GM12878 (cell line): ENCODE measurements around the gene MMEL1. TPM values are rescaled to one million over a fixed set of nuclear protein-coding genes. Genes with fewer than 3 reads are reported as not detected.

Experiments used
- ATAC-seq: fragments of 200-7000 bp; cut with Tn5 transposase; 3 replicates; pipeline ENCODE4 v1.9.1; 2020; ENCODE audit warnings: mild to moderate bottlenecking, moderate library complexity
- BruUV-seq: library from RNA; stranded (reverse); fragments of 400-500 nt; replicated peaks from 2 replicates; lab custom pipeline; 2021; lab: Mats Ljungman, UMichigan
- CTCF ChIA-PET: fragments of 300-600 bp; sonication (Branson Sonifier 250); formaldehyde crosslinking; extraction: SDS; loops from one replicate; lab custom pipeline; 2021; ENCODE audit warnings: inconsistent platforms; lab: Yijun Ruan, JAX
- POLR2A ChIA-PET: fragments of 350-600 bp; formaldehyde crosslinking; extraction: SDS; loops from one replicate; lab custom pipeline; 2021; ENCODE audit warnings: inconsistent platforms; lab: Charles Lee
- RAD21 ChIA-PET: fragments of 300-600 bp; sonication (Branson Sonifier 250); formaldehyde crosslinking; loops from one replicate; lab custom pipeline; 2023; ENCODE audit warnings: antibody characterized with exemption; ENCODE audit not compliant: unreplicated experiment; lab: Charles Lee
- SMC1A ChIA-PET: fragments of 300-600 bp; sonication (Branson Sonifier 250); formaldehyde crosslinking; loops from one replicate; lab custom pipeline; 2023; ENCODE audit not compliant: unreplicated experiment, uncharacterized antibody; lab: Charles Lee
- DNase-seq: peaks from one replicate; pipeline ENCODE4 v3.0.0-alpha.2; 2011; ENCODE audit warnings: low read depth, low spot score
- FAIRE-seq: peaks from 3 replicates; lab custom pipeline; 2011; peaks lifted over from hg19 to GRCh38; lab: Jason Lieb, UNC
- H2AFZ ChIP-seq: 2 replicates; pipeline ENCODE4 v1.6.0; 2011; ENCODE audit warnings: low read depth, low read length, control low read depth; ENCODE audit not compliant: control insufficient read depth
- H3K27ac ChIP-seq: 2 replicates; pipeline ENCODE4 v1.5.1; 2011; ENCODE audit warnings: control low read depth; ENCODE audit not compliant: control insufficient read depth, insufficient read depth
- H3K27me3 ChIP-seq, 2 experiments: replicated peaks in 1 of 2; 2 replicates each; pipeline versions ENCODE4 v1.6.0 to v1.6.1; 2011; ENCODE audit warnings: low read length in 1 of 2; ENCODE audit not compliant: control insufficient read depth in 2 of 2, insufficient read depth in 2 of 2
- H3K36me3 ChIP-seq, 2 experiments: 2 replicates each; pipeline ENCODE4 v1.5.1; 2011; ENCODE audit warnings: low read length in 1 of 2; ENCODE audit not compliant: control insufficient read depth in 2 of 2, insufficient read depth in 2 of 2
- H3K4me1 ChIP-seq: 2 replicates; pipeline ENCODE4 v1.6.1; 2011; ENCODE audit warnings: mild to moderate bottlenecking, low read length, moderate library complexity, mixed read lengths; ENCODE audit not compliant: control insufficient read depth, insufficient read depth
- H3K4me2 ChIP-seq: 2 replicates; pipeline ENCODE4 v1.6.0; 2011; ENCODE audit warnings: control low read depth; ENCODE audit not compliant: control insufficient read depth, insufficient read depth
- H3K4me3 ChIP-seq: fragments of 200-600 bp; sonication (generic); 2 replicates; pipeline ENCODE4 v1.5.1; 2016
- H3K79me2 ChIP-seq: 2 replicates; pipeline ENCODE4 v1.6.0; 2011; ENCODE audit warnings: low read length; ENCODE audit not compliant: control insufficient read depth, insufficient read depth
- H3K9ac ChIP-seq: 2 replicates; pipeline ENCODE4 v1.8.0; 2011; ENCODE audit warnings: low read length, control low read depth, mixed read lengths; ENCODE audit not compliant: control insufficient read depth, insufficient read depth
- H3K9me3 ChIP-seq: replicated peaks from 3 replicates; pipeline ENCODE4 v1.5.1; 2011; ENCODE audit warnings: mild to moderate bottlenecking, low read length; ENCODE audit not compliant: control insufficient read depth, insufficient read depth
- H4K20me1 ChIP-seq: 2 replicates; pipeline ENCODE4 v1.6.0; 2011; ENCODE audit not compliant: control insufficient read depth, insufficient read depth
- ATF3 ChIP-seq: IDR thresholded peaks from 2 replicates; pipeline ENCODE4 v1.6.1; 2011; ENCODE audit warnings: low read depth, mild to moderate bottlenecking, low read length, moderate library complexity, borderline replicate concordance; ENCODE audit errors: extremely low read depth
- BRCA1 ChIP-seq: IDR thresholded peaks from 2 replicates; pipeline ENCODE4 v1.6.1; 2011; ENCODE audit warnings: low read depth, low read length, improper control_type of control experiment
- CHD1 ChIP-seq: IDR thresholded peaks from 2 replicates; pipeline ENCODE4 v1.6.1; 2012; ENCODE audit warnings: low read depth, low read length, improper control_type of control experiment
- FOXK2 ChIP-seq: fragments of 450-650 bp; IDR thresholded peaks from 2 replicates; pipeline ENCODE4 v1.6.1; 2017; ENCODE audit warnings: mild to moderate bottlenecking, moderate library complexity
- HCFC1 ChIP-seq: fragments of 150-350 bp; IDR thresholded peaks from 2 replicates; pipeline ENCODE4 v1.6.1; 2014; ENCODE audit warnings: low read length
- MYC ChIP-seq: IDR thresholded peaks from 2 replicates; pipeline ENCODE4 v1.6.1; 2011; ENCODE audit warnings: mild to moderate bottlenecking, low read length, moderate library complexity, inconsistent platforms; ENCODE audit not compliant: insufficient read depth, insufficient replicate concordance, insufficient read length, severe bottlenecking
- PAX8 ChIP-seq: fragments of 450-650 bp; IDR thresholded peaks from 2 replicates; pipeline ENCODE4 v1.6.1; 2017; ENCODE audit warnings: mild to moderate bottlenecking, moderate library complexity
- POLR2AphosphoS2 ChIP-seq: IDR thresholded peaks from 2 replicates; pipeline ENCODE4 v1.6.1; 2011; ENCODE audit warnings: low read depth, mild to moderate bottlenecking, low read length, improper control_type of control experiment, moderate library complexity
- RELA ChIP-seq: fragments of 450-650 bp; IDR thresholded peaks from 2 replicates; pipeline ENCODE4 v1.8.0; 2014; ENCODE audit warnings: borderline replicate concordance; ENCODE audit not compliant: partially characterized antibody
- RFX5 ChIP-seq: IDR thresholded peaks from 2 replicates; pipeline ENCODE4 v1.6.1; 2011; ENCODE audit warnings: low read depth, low read length, improper control_type of control experiment
- SIX5 ChIP-seq: IDR thresholded peaks from 2 replicates; pipeline ENCODE4 v1.6.1; 2011; ENCODE audit warnings: mild to moderate bottlenecking, low read depth, low read length, moderate library complexity; ENCODE audit not compliant: severe bottlenecking
- STAT1 ChIP-seq: fragments of 450-650 bp; conservative IDR thresholded peaks from 2 replicates; pipeline ENCODE4 v1.6.1; 2014; ENCODE audit warnings: antibody characterized with exemption, mild to moderate bottlenecking
- SUZ12 ChIP-seq: fragments of 200-600 bp; sonication (generic); IDR thresholded peaks from one replicate; pipeline ENCODE4 v1.6.1; 2018; ENCODE audit warnings: antibody characterized with exemption, mild to moderate bottlenecking; ENCODE audit not compliant: unreplicated experiment
- TBL1XR1 ChIP-seq: IDR thresholded peaks from 2 replicates; pipeline ENCODE4 v1.6.1; 2012; ENCODE audit warnings: low read depth, low read length, improper control_type of control experiment
- USF1 ChIP-seq: IDR thresholded peaks from 2 replicates; pipeline ENCODE4 v1.6.1; 2011; ENCODE audit warnings: borderline replicate concordance, low read depth, mild to moderate bottlenecking, moderate library complexity, mixed read lengths, low read length; ENCODE audit not compliant: insufficient read depth; ENCODE audit errors: extremely low read length
- ZBTB11 ChIP-seq: fragments of 450-650 bp; formaldehyde crosslinking; IDR thresholded peaks from 2 replicates; pipeline ENCODE4 v1.5.0; 2022; ENCODE audit warnings: mild to moderate bottlenecking, missing genetic modification characterization
- ZNF274 ChIP-seq: IDR thresholded peaks from one replicate; pipeline ENCODE4 v1.8.0; 2011; ENCODE audit not compliant: insufficient read length, insufficient read depth
- WGBS: methylation state at CpG from one replicate; pipeline ENCODE4 v1.1.6; 2016; ENCODE audit warnings: low lambda C conversion rate; ENCODE audit not compliant: insufficient replicate concordance, insufficient coverage; ENCODE audit errors: missing lambda C conversion rate; 5-methylcytosine and 5-hydroxymethylcytosine counted together
- in situ Hi-C: fragments of 300-500 bp; cut with MboI; formaldehyde crosslinking; loops from 9 replicates; pipeline ENCODE4 v1.14.3; 2018; ENCODE audit warnings: mixed read lengths
- intact Hi-C: fragments of 100-400 bp; cut with micrococcal nuclease; formaldehyde crosslinking; loops from one replicate; pipeline ENCODE4 v1.14.2; 2022; ENCODE audit not compliant: unreplicated experiment
- polyA plus RNA-seq, 11 experiments: library from polyadenylated mRNA; depleted of rRNA in 4 of 11; unstranded in 6 of 11; stranded (reverse) in 5 of 11; fragments of >200 nt; fragmentation: Nextera tagmentation in 4 of 11; fragmentation: Illumina TruSeq in 1 of 11; extraction: Ambion mirVana in 4 of 11; extraction: Trizol in 1 of 11; gene quantifications; 1 replicate in 1 of 11; 2 replicates in 10 of 11; pipeline versions ENCODE4 v1.2.1 to v1.2.3, GENCODE V29; 2011 to 2016; ENCODE audit warnings: inconsistent platforms in 2 of 11, missing spikeins in 2 of 11, low read depth in 1 of 11
- total RNA-seq, 4 experiments: library from RNA; depleted of rRNA in 3 of 4; stranded (reverse); fragments of >200 nt in 3 of 4; fragmentation: Illumina TruSeq in 1 of 4; extraction: Trizol in 1 of 4; gene quantifications; 2 replicates each; pipeline versions ENCODE4 v1.2.1 to v1.2.3, GENCODE V29; 2013 to 2021

MMEL1 gene
- total and polyA plus RNA-seq, 10 of the 15 experiments (the other 5 are each of a cell fraction or from before 2014, with no cell fraction given) = 0.11 TPM; not detected in 9

DNA sequence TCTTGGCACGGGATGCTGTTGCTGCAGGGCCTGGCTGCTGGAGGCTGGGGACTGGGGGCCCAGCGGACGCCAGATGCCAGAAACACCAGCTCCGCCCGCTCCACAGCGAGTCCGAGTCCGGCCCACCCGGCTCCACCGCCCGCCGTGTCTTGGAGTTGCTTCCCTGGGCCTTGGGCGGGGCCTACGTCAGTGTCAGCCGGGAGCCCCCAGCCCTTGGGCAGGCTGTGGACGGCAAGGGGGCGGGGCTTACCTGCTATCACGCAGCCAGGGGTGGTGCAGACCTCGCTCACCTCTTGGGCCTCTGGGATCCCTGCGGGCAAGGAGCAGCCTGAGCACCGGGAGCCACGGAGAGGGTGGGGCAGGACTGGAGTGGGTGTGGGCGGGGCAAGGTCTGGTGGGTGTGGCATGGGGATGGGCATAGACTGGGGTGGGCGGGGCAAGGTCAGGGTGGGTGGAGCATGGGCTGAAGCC lies 21.8 kb downstream of the MMEL1 start (continued):
- TF ChIP-seq RELA = no peak

DNA sequence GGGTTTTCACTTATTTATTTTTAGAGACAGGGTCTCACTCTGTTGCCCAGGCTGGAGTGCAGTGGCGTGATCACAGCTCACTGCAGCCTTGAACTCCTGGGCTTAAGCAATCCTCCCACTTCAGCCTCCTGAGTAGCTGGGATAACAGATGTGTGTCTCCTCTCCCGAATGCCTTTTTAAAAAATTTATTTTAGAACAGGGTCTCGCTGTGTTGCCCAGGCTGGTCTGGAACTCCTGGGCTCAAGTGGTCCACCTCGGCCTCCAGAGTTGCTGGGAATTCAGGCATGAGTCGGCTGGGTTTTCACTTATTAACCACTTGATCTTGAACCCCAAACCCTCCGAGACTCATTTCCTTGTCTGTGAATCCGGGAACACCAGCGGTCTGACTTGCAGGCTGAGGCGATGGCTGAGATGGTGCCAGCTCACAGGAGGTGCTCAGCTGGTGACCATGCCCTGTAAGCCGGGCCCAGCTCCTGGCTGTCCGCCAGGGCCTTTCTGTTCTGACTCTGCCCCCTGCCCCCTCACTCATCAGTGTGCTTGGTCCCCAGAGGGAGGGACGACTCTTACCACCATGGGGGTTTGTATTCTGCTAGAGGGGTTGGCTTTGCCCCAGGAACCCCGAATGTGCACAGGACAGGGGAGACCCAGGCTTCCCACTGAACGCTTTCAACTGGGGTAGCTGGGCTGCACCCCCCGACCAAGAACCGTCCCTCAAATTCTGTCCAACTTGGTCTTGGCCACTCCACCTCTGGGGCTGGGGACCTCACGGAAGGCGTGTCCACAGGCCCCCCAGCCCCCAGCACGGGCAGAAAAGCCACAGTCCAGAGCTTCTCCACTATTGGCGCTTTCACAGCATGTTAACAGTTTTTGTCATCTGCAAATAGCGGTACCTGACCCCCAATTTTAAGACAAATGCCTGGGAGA lies 22.5 kb downstream of the MMEL1 start:
- DNase-seq = no peak
- no peak for ATAC-seq
- Histone ChIP-seq H3K4me2 (no peak overlapping the region), H3K4me1 (no peaks in the 10 kb centered on the region), H3K79me2 (no peaks in the 10 kb centered on the region), H2AFZ (no peak overlapping the region), H3K27ac (no peak overlapping the region), H3K27me3 (no peaks in the 10 kb centered on the region), H3K36me3 (no peaks in the 10 kb centered on the region), H4K20me1 (no peaks in the 10 kb centered on the region), H3K4me3 (no peak overlapping the region), H3K9ac (no peak overlapping the region), H3K9me3 (no peaks in the 10 kb centered on the region; the same call in 2 of the 3 replicates)
- intact Hi-C loops = no loop called here
- no peak for FAIRE-seq
- no TSS peak for BruUV-seq
- WGBS = 44% methylated on average over 21 of the region's 21 CpGs
- SMC1A ChIA-PET = no interaction called here
- in situ Hi-C loops = no loop called here
- CTCF ChIA-PET = interaction anchor here (0.6 kb wide), 1 partner anchor 251 kb away, joined by 3 read pairs; no protein-coding TSS in a partner anchor
- no peak for TF ChIP-seq SUZ12
- no peak for TF ChIP-seq SIX5
- no peak for TF ChIP-seq FOXK2
- TF ChIP-seq USF1 = no peak
- TF ChIP-seq ZNF274 = no peak
- no peak for TF ChIP-seq ATF3
- TF ChIP-seq BRCA1 = no peak
- TF ChIP-seq ZBTB11 (CRISPR knock-in tag) = no peak
- TF ChIP-seq CHD1 = no peak
- no peak for TF ChIP-seq PAX8
- TF ChIP-seq POLR2AphosphoS2 = no peak
- TF ChIP-seq HCFC1 = no peak
- no peak for TF ChIP-seq STAT1
- TF ChIP-seq MYC = no peak
- TF ChIP-seq TBL1XR1 = no peak
- no peak for TF ChIP-seq RFX5
- RAD21 ChIA-PET = no interaction called here
- POLR2A ChIA-PET = no interaction called here
